HepG2 (cell line): Measurements from ENCODE around the gene GPLD1. TPM values are rescaled to one million over a fixed set of nuclear protein-coding genes. Genes with fewer than 3 reads are reported as not detected.

Experiments used
- ATAC-seq: fragments of 200-7000 bp; cut with Tn5 transposase; 3 replicates; pipeline ENCODE4 v1.9.1; 2020; ENCODE audit warnings: mild to moderate bottlenecking, moderate library complexity
- BruUV-seq: library from RNA; stranded (reverse); fragments of 400-500 nt; replicated peaks from 2 replicates; lab custom pipeline; 2021; lab: Mats Ljungman, UMichigan
- CTCF ChIA-PET: fragments of 300-600 bp; formaldehyde crosslinking; extraction: SDS; loops from one replicate; lab custom pipeline; 2021; ENCODE audit warnings: low total read pairs, inconsistent platforms, low intra/inter-chr PET ratio; lab: Yijun Ruan, JAX
- POLR2A ChIA-PET: fragments of 350-600 bp; sonication (Branson Sonifier 250); formaldehyde crosslinking; loops from one replicate; lab custom pipeline; 2020; ENCODE audit warnings: antibody characterized with exemption, inconsistent platforms; lab: Yijun Ruan, JAX
- DNase-seq: peaks from one replicate; pipeline ENCODE4 v3.0.0-alpha.2; 2015; ENCODE audit warnings: low spot score
- FAIRE-seq: peaks from 3 replicates; lab custom pipeline; 2011; peaks lifted over from hg19 to GRCh38; lab: Jason Lieb, UNC
- H2AFZ ChIP-seq: one replicate; pipeline ENCODE4 v1.6.1; 2011; ENCODE audit warnings: low read length, inconsistent platforms
- H3K27ac ChIP-seq: fragments of 300-600 bp; 3 replicates; pipeline ENCODE4 v1.8.0; 2011; ENCODE audit warnings: mixed run types, mild to moderate bottlenecking, mixed read lengths, low read length, inconsistent platforms; ENCODE audit not compliant: insufficient read depth; ENCODE audit errors: extremely low read length
- H3K27me3 ChIP-seq, 2 experiments: fragments of 200-600 bp in 1 of 2; 2 replicates in 1 of 2; 3 replicates in 1 of 2; pipeline versions ENCODE4 v1.6.0 to v1.8.0; 2011; ENCODE audit warnings: low read length in 2 of 2, mild to moderate bottlenecking in 2 of 2, moderate library complexity in 2 of 2, inconsistent platforms in 1 of 2; ENCODE audit not compliant: insufficient read depth in 2 of 2, control insufficient read depth in 1 of 2
- H3K36me3 ChIP-seq, 2 experiments: fragments of 200-600 bp in 1 of 2; replicated peaks in 1 of 2; 2 replicates in 1 of 2; 3 replicates in 1 of 2; pipeline versions ENCODE4 v1.5.1 to v1.8.0; 2011; ENCODE audit warnings: low read length in 2 of 2, inconsistent platforms in 1 of 2; ENCODE audit not compliant: insufficient read depth in 2 of 2, control insufficient read depth in 1 of 2
- H3K4me1 ChIP-seq: 2 replicates; pipeline ENCODE4 v1.5.1; 2012; ENCODE audit warnings: low read length, inconsistent platforms; ENCODE audit not compliant: insufficient read depth
- H3K4me2 ChIP-seq: 2 replicates; pipeline ENCODE4 v1.6.0; 2011; ENCODE audit warnings: low read depth, low read length, inconsistent platforms
- H3K4me3 ChIP-seq, 3 experiments: fragments of 200-600 bp in 1 of 3; sonication (generic), shearing (Covaris generic) in 1 of 3; replicated peaks in 1 of 3; 2 replicates each; pipeline ENCODE4 v1.5.1; 2011 to 2016; ENCODE audit warnings: low read length in 3 of 3, inconsistent platforms in 2 of 3, low read depth in 2 of 3, mild to moderate bottlenecking in 2 of 3, control low read depth in 1 of 3, mixed read lengths in 1 of 3; ENCODE audit not compliant: insufficient read depth in 1 of 3
- H3K79me2 ChIP-seq: one replicate; pipeline ENCODE4 v1.6.1; 2011; ENCODE audit warnings: low read length, inconsistent platforms; ENCODE audit not compliant: insufficient read depth
- H3K9ac ChIP-seq: 2 replicates; pipeline ENCODE4 v1.6.0; 2011; ENCODE audit warnings: mild to moderate bottlenecking, low read depth, low read length, inconsistent platforms; ENCODE audit not compliant: insufficient read depth
- H3K9me3 ChIP-seq: 2 replicates; pipeline ENCODE4 v1.5.1; 2012; ENCODE audit warnings: mild to moderate bottlenecking, low read length
- H4K20me1 ChIP-seq: 2 replicates; pipeline ENCODE4 v1.6.0; 2011; ENCODE audit warnings: inconsistent platforms, mild to moderate bottlenecking, low read length, moderate library complexity; ENCODE audit not compliant: insufficient read depth
- AKNA ChIP-seq: sonication (generic); formaldehyde crosslinking; IDR thresholded peaks from 2 replicates; pipeline ENCODE4 v1.4.0; 2020; ENCODE audit warnings: missing genetic modification reagents, borderline replicate concordance
- BCL6 ChIP-seq: IDR thresholded peaks from 2 replicates; pipeline ENCODE4 v1.6.1; 2016; ENCODE audit warnings: missing genetic modification reagents, missing compliant biosample characterization
- MTA1 ChIP-seq: sonication (generic); formaldehyde crosslinking; IDR thresholded peaks from 2 replicates; pipeline ENCODE4 v1.4.0; 2020; ENCODE audit warnings: missing genetic modification reagents, mild to moderate bottlenecking, borderline replicate concordance
- NKX3-1 ChIP-seq: sonication (generic); formaldehyde crosslinking; IDR thresholded peaks from 2 replicates; pipeline ENCODE4 v1.5.0; 2020; ENCODE audit warnings: missing genetic modification reagents
- NR2C2 ChIP-seq: sonication (generic); formaldehyde crosslinking; IDR thresholded peaks from 2 replicates; pipeline ENCODE4 v1.4.0; 2020; ENCODE audit warnings: missing genetic modification reagents, mild to moderate bottlenecking, moderate library complexity, borderline replicate concordance
- PBX2 ChIP-seq: IDR thresholded peaks from 2 replicates; pipeline ENCODE4 v1.6.1; 2016; ENCODE audit warnings: control low read depth
- ZNF101 ChIP-seq: sonication (generic); formaldehyde crosslinking; IDR thresholded peaks from 2 replicates; pipeline ENCODE4 v1.4.0; 2020; ENCODE audit warnings: mild to moderate bottlenecking, low read depth, missing genetic modification reagents, borderline replicate concordance
- WGBS: methylation state at CpG from one replicate; pipeline ENCODE4 v1.1.6; 2017; ENCODE audit warnings: low lambda C conversion rate; 5-methylcytosine and 5-hydroxymethylcytosine counted together
- in situ Hi-C: cut with HindIII; loops from 2 replicates; pipeline ENCODE4 v1.10.0; 2017; ENCODE audit warnings: low pct_unique_long_range_greater_than_20kb; ENCODE audit not compliant: extremely low pct_ligation_motif_present
- intact Hi-C: fragments of 100-400 bp; cut with micrococcal nuclease; formaldehyde crosslinking; loops from one replicate; pipeline ENCODE4 v1.10.0; 2022; ENCODE audit not compliant: unreplicated experiment
- polyA plus RNA-seq, 8 experiments: library from polyadenylated mRNA; depleted of rRNA in 3 of 8; stranded (reverse) in 7 of 8; unstranded in 1 of 8; fragments of >200 nt; fragmentation: Illumina TruSeq in 4 of 8; extraction: Trizol in 4 of 8; gene quantifications; 2 replicates each; pipeline versions ENCODE4 v1.2.1 to v1.2.3, GENCODE V29; 2011 to 2016; ENCODE audit warnings: low read depth in 4 of 8, missing spikeins in 1 of 8, mixed read lengths in 1 of 8; ENCODE audit not compliant: insufficient read depth in 1 of 8
- total RNA-seq, 5 experiments: library from RNA; depleted of rRNA; stranded (reverse); fragments of >200 nt; fragmentation: Illumina TruSeq; extraction: Trizol; gene quantifications; 2 replicates each; pipeline ENCODE4 v1.2.3, GENCODE V29; 2016; ENCODE audit warnings: low read depth in 1 of 5
- TF ChIP-seq, protein P1 (sequence below): sonication (generic); formaldehyde crosslinking; IDR thresholded peaks from 2 replicates; pipeline ENCODE4 v1.4.0; 2020; ENCODE audit warnings: missing genetic modification reagents, borderline replicate concordance
- TF ChIP-seq, protein P2 (sequence below): sonication (generic); formaldehyde crosslinking; IDR thresholded peaks from 2 replicates; pipeline ENCODE4 v1.8.1; 2023; ENCODE audit warnings: missing genetic modification reagents, mild to moderate bottlenecking, borderline replicate concordance
- TF ChIP-seq, protein P3 (sequence below): sonication (generic); formaldehyde crosslinking; IDR thresholded peaks from 2 replicates; pipeline ENCODE4 v1.8.0; 2022; ENCODE audit warnings: mild to moderate bottlenecking, missing genetic modification reagents, moderate library complexity

The GPLD1 gene
- total and polyA plus RNA-seq, 2 of the 13 experiments (the other 11 are each of a cell fraction or from before 2014, with no cell fraction given): 6.2 to 7.6 TPM

DNA sequence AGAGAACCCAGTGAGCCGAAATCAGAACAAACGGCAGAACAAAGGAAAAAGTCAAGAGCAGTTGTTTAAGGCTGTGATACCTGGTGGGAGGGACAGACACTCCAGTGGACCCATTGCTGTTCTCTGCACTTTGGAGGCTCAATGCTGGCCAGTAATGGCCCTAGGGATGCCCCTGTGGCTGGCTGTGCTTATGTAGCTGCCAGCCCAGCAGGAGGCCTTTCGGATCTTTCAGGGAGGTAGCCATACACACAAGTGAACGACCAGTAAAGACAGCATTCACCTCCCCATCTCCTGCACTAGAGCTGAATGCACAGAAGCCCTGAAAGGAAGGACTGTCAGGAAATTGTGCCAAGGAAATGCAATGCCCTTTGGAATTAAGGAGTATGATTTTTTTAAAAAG is 34.3 kb downstream of the GPLD1 start:
- no peaks in the 10 kb centered on the region for H4K20me1 ChIP-seq
- H3K9ac ChIP-seq: no peak overlapping the region
- no peak overlapping the region for H3K4me3 ChIP-seq
- no TSS peak for BruUV-seq
- H3K4me1 ChIP-seq: peaks cover 12% of the 10 kb centered on the region
- ATAC-seq (no peak), FAIRE-seq (no peak), DNase-seq (no peak)
- 96% methylated on average over 4 of the region's 4 CpGs for WGBS
- H3K79me2 ChIP-seq: no peaks in the 10 kb centered on the region
- in situ Hi-C loops: no loop called here
- H3K27me3 ChIP-seq: no peaks in the 10 kb centered on the region
- H3K4me2 ChIP-seq: no peak overlapping the region
- no peaks in the 10 kb centered on the region for H3K36me3 ChIP-seq
- POLR2A ChIA-PET: no interaction called here
- CTCF ChIA-PET: no interaction called here
- H3K27ac ChIP-seq: no peak overlapping the region
- intact Hi-C loops: no loop called here
- no peak overlapping the region for H2AFZ ChIP-seq
- H3K9me3 ChIP-seq: no peaks in the 10 kb centered on the region
- TF ChIP-seq AKNA (CRISPR knock-in tag) (no peak), PBX2 (CRISPR knock-in tag) (no peak), NKX3-1 (CRISPR knock-in tag) (no peak), MTA1 (CRISPR knock-in tag) (no peak), BCL6 (CRISPR knock-in tag) (no peak), ZNF101 (CRISPR knock-in tag) (no peak), NR2C2 (CRISPR knock-in tag) (no peak)
- TF ChIP-seq, protein P1, sequence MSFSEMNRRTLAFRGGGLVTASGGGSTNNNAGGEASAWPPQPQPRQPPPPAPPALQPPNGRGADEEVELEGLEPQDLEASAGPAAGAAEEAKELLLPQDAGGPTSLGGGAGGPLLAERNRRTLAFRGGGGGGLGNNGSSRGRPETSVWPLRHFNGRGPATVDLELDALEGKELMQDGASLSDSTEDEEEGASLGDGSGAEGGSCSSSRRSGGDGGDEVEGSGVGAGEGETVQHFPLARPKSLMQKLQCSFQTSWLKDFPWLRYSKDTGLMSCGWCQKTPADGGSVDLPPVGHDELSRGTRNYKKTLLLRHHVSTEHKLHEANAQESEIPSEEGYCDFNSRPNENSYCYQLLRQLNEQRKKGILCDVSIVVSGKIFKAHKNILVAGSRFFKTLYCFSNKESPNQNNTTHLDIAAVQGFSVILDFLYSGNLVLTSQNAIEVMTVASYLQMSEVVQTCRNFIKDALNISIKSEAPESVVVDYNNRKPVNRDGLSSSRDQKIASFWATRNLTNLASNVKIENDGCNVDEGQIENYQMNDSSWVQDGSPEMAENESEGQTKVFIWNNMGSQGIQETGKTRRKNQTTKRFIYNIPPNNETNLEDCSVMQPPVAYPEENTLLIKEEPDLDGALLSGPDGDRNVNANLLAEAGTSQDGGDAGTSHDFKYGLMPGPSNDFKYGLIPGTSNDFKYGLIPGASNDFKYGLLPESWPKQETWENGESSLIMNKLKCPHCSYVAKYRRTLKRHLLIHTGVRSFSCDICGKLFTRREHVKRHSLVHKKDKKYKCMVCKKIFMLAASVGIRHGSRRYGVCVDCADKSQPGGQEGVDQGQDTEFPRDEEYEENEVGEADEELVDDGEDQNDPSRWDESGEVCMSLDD (CRISPR knock-in tag): no peak
- TF ChIP-seq, protein P2, sequence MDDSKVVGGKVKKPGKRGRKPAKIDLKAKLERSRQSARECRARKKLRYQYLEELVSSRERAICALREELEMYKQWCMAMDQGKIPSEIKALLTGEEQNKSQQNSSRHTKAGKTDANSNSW: no peak
- TF ChIP-seq, protein P3, sequence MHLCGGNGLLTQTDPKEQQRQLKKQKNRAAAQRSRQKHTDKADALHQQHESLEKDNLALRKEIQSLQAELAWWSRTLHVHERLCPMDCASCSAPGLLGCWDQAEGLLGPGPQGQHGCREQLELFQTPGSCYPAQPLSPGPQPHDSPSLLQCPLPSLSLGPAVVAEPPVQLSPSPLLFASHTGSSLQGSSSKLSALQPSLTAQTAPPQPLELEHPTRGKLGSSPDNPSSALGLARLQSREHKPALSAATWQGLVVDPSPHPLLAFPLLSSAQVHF (CRISPR knock-in tag): no peak
